ENCODE results near the gene NPR3. TPM values are rescaled to one million over a fixed set of nuclear protein-coding genes. Genes with fewer than 3 reads are reported as not detected.

NPR3 gene
- total RNA-seq, 2 experiments from 2014 or later = not detected

- ATAC-seq = no peak
- POLR2A ChIA-PET = no interaction called here
- no peak for DNase-seq
These were observed 2.8 kb downstream of the NPR3 start for GRCh38 chr5:32713770-32714381.

DNA sequence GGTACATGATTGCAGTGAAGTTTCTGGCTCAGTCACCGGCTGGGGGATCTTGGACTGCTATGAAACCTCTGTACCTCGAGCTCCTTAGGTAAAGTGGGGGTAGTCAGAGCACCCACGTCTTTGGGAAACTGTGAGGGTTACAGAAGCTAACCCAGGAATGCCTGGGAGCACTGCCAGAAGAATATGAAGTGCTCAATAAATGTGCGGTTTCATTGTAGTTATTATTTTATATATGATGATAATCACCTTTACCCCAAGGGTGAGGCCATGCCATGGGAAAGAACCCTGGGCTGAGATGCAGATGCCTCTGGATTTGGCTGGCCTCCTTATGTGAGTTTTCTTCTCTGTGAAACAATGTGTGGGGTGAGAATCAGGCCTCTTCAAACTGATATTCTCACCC lies 3.7 kb downstream of the NPR3 start:
- Mint-ChIP-seq H3K4me3 (no peak overlapping the region), H3K27me3 (ENCODE audit: low read depth) (peaks cover 55% of the 10 kb centered on the region)
- CTCF ChIA-PET = no interaction called here

More at GRCh38 chr5:32713770-32714381, 2.8 kb downstream of the NPR3 start:
- CTCF ChIA-PET = no interaction called here
- Mint-ChIP-seq H3K27ac (no peak overlapping the region), H3K9me3 (ENCODE audit: insufficient read depth) (no peaks in the 10 kb centered on the region), H3K27me3 (ENCODE audit: low read depth) (peaks cover 62% of the 10 kb centered on the region), H3K36me3 (ENCODE audit: low read depth) (peaks cover 4% of the 10 kb centered on the region), H3K4me1 (ENCODE audit: low read depth) (peaks cover 30% of the 10 kb centered on the region), H3K4me3 (no peak overlapping the region)

DNA sequence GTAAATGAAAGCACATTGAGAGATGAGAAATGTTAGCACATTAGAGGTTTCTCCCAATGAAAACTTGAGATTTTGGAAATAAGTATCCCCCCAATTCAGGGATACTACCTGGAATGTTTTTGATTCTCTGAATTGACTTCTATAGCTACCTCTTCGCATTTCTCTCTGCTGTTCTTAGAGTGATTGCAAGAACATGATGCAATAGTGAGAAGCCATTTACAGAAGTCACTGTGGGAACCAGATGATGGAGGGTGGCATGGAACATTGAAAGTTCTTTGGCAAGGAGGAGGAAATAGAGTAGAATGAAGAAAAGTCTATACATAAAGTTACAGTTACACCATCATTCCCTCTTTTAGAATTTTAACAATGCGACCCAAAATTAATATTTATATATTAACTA lies 9.2 kb downstream of the NPR3 start:
- peaks cover 18% of the 10 kb centered on the region for H3K27me3 Mint-ChIP-seq (ENCODE audit: low read depth)
- no peak overlapping the region for H3K27ac Mint-ChIP-seq
- POLR2A ChIA-PET = no interaction called here
- DNase-seq (no peak), ATAC-seq (no peak)
- no peaks in the 10 kb centered on the region for H3K36me3 Mint-ChIP-seq (ENCODE audit: low read depth)
- no peak overlapping the region for H3K4me3 Mint-ChIP-seq
- H3K4me1 Mint-ChIP-seq (ENCODE audit: low read depth) = no peaks in the 10 kb centered on the region
- H3K9me3 Mint-ChIP-seq (ENCODE audit: insufficient read depth) = no peaks in the 10 kb centered on the region
- CTCF ChIA-PET = no interaction called here

More for the DNA sequence above, 3.7 kb downstream of the NPR3 start:
- POLR2A ChIA-PET = no interaction called here
- Mint-ChIP-seq H3K36me3 (ENCODE audit: low read depth) (peaks cover 4% of the 10 kb centered on the region), H3K4me1 (ENCODE audit: low read depth) (peaks cover 20% of the 10 kb centered on the region), H3K27ac (no peak overlapping the region), H3K9me3 (ENCODE audit: insufficient read depth) (no peaks in the 10 kb centered on the region)
- no peak for ATAC-seq
- no peak for DNase-seq

GRCh38 chr5:32721626-32722025 lies 10.5 kb downstream of the NPR3 start:
- no peak for DNase-seq
- Mint-ChIP-seq H3K4me3 (no peak overlapping the region), H3K27ac (no peak overlapping the region), H3K9me3 (ENCODE audit: insufficient read depth) (no peaks in the 10 kb centered on the region), H3K36me3 (ENCODE audit: low read depth) (no peaks in the 10 kb centered on the region), H3K27me3 (ENCODE audit: low read depth) (peaks cover 21% of the 10 kb centered on the region), H3K4me1 (ENCODE audit: low read depth) (peaks cover 4% of the 10 kb centered on the region)
- ChIA-PET CTCF (no interaction called here), POLR2A (no interaction called here)
- ATAC-seq = no peak

GRCh38 chr5:32722957-32723356 lies 11.8 kb downstream of the NPR3 start:
- ATAC-seq = no peak
- no peak overlapping the region for H3K4me3 Mint-ChIP-seq
- H3K27ac Mint-ChIP-seq = no peak overlapping the region
- peaks cover 4% of the 10 kb centered on the region for H3K4me1 Mint-ChIP-seq (ENCODE audit: low read depth)
- H3K36me3 Mint-ChIP-seq (ENCODE audit: low read depth) = no peaks in the 10 kb centered on the region
- ChIA-PET CTCF (no interaction called here), POLR2A (no interaction called here)
- no peak for DNase-seq
- peaks cover 11% of the 10 kb centered on the region for H3K27me3 Mint-ChIP-seq (ENCODE audit: low read depth)
- no peaks in the 10 kb centered on the region for H3K9me3 Mint-ChIP-seq (ENCODE audit: insufficient read depth)

GRCh38 chr5:32724526-32724925 lies 13.4 kb downstream of the NPR3 start:
- DNase-seq (no peak), ATAC-seq (no peak)
- ChIA-PET POLR2A (no interaction called here), CTCF (no interaction called here)
- H3K9me3 Mint-ChIP-seq (ENCODE audit: insufficient read depth) = no peaks in the 10 kb centered on the region
- H3K27ac Mint-ChIP-seq = no peak overlapping the region
- peaks cover 9% of the 10 kb centered on the region for H3K27me3 Mint-ChIP-seq (ENCODE audit: low read depth)
- H3K36me3 Mint-ChIP-seq (ENCODE audit: low read depth) = no peaks in the 10 kb centered on the region
- no peak overlapping the region for H3K4me3 Mint-ChIP-seq
- H3K4me1 Mint-ChIP-seq (ENCODE audit: low read depth) = peaks cover 4% of the 10 kb centered on the region

DNA sequence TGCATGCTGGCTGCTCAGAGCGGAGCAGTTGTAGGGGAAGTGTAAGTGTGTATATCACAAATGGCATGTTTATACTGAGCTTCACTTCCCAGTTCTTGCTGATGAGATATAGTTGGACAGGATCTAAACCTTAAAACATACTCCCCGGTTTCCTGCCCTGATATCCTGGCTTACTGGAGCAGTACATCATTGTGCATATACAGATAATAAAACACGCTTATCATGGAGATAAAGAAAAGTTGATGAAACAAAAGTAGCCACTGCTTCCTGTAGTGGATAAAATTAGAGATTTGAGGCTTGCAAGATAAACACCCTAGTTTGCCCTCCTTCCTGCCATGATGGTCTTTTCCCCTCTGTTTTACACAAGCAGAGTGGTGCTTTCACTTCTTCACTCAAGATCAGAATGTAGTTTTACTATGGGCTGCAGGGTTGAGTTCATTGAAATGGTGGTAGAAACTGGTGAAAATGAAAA lies 15.0 kb downstream of the NPR3 start:
- DNase-seq (no peak), ATAC-seq (no peak)
- H3K36me3 Mint-ChIP-seq (ENCODE audit: low read depth) = no peaks in the 10 kb centered on the region
- peaks cover 4% of the 10 kb centered on the region for H3K4me1 Mint-ChIP-seq (ENCODE audit: low read depth)
- CTCF ChIA-PET = no interaction called here
- peaks cover 9% of the 10 kb centered on the region for H3K27me3 Mint-ChIP-seq (ENCODE audit: low read depth)
- H3K4me3 Mint-ChIP-seq = no peak overlapping the region
- POLR2A ChIA-PET = no interaction called here
- H3K9me3 Mint-ChIP-seq (ENCODE audit: insufficient read depth) = no peaks in the 10 kb centered on the region
- H3K27ac Mint-ChIP-seq = no peak overlapping the region

- ATAC-seq = no peak
- CTCF ChIA-PET = no interaction called here
- no peak for DNase-seq
- Mint-ChIP-seq H3K27ac (no peak overlapping the region), H3K27me3 (ENCODE audit: low read depth) (peaks cover 11% of the 10 kb centered on the region), H3K4me3 (no peak overlapping the region), H3K9me3 (ENCODE audit: insufficient read depth) (no peaks in the 10 kb centered on the region), H3K36me3 (ENCODE audit: low read depth) (no peaks in the 10 kb centered on the region), H3K4me1 (ENCODE audit: low read depth) (peaks cover 4% of the 10 kb centered on the region)
- POLR2A ChIA-PET = no interaction called here
These were observed 18.5 kb downstream of the NPR3 start for GRCh38 chr5:32729651-32730050.

GRCh38 chr5:32733590-32734340 lies 22.6 kb downstream of the NPR3 start:
- H3K27me3 Mint-ChIP-seq (ENCODE audit: low read depth) = peaks cover 11% of the 10 kb centered on the region
- CTCF ChIA-PET = no interaction called here
- POLR2A ChIA-PET = no interaction called here
- no peaks in the 10 kb centered on the region for H3K4me1 Mint-ChIP-seq (ENCODE audit: low read depth)
- no peak for DNase-seq
- no peaks in the 10 kb centered on the region for H3K9me3 Mint-ChIP-seq (ENCODE audit: insufficient read depth)
- ATAC-seq = no peak
- no peak overlapping the region for H3K27ac Mint-ChIP-seq
- H3K36me3 Mint-ChIP-seq (ENCODE audit: low read depth) = no peaks in the 10 kb centered on the region
- no peak overlapping the region for H3K4me3 Mint-ChIP-seq

DNA sequence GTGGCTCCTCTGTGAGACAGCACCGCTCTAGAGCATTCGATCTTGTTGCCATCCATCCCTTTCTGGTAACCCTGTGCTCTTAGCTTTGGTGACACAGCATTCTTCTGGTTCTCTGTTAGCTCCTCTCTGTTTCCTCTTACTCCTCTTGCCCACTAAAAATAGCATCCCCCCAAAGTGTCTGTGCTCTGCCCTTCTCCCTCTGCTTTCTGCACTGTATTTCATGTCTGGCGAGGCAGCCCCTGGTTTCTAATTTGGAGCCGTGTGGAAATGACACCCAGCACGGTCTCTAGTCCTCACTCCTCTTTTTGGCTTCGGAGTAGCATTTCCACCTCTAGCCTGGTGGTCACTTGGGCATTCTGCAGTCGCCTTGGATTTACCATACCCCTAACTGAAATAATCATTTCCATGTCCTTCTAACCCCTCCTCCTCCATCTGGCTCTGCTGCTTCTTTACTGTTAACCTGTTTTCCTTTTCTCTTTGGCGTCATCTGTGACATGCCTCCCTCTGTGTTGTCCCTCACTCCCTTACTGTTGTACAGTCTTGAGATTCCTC lies 23.8 kb downstream of the NPR3 start:
- Mint-ChIP-seq H3K4me3 (no peak overlapping the region), H3K27me3 (ENCODE audit: low read depth) (peaks cover 11% of the 10 kb centered on the region), H3K27ac (no peak overlapping the region), H3K4me1 (ENCODE audit: low read depth) (no peaks in the 10 kb centered on the region), H3K36me3 (ENCODE audit: low read depth) (no peaks in the 10 kb centered on the region), H3K9me3 (ENCODE audit: insufficient read depth) (no peaks in the 10 kb centered on the region)
- CTCF ChIA-PET = no interaction called here
- no peak for DNase-seq
- POLR2A ChIA-PET = no interaction called here
- ATAC-seq = no peak

DNA sequence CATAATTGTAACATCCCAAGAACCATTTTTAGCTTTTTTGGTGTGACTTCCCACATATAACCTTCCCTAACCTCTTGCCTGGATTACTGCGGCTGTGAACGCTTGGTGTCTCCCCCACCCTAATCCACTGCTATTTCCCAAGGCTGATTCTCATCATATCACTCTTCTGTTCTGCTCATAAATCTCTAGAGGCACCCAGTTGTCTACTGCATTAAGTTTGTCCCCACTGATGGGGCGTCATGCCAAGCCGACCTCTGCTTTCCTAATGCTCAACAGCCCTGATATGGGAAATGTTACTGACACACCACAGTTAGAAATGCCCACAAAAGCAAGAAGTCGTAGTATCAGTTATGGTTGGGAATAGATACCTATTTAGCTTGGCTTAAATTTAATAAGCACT lies 24.4 kb downstream of the NPR3 start:
- no peak overlapping the region for H3K4me3 Mint-ChIP-seq
- DNase-seq (no peak), ATAC-seq (no peak)
- no peaks in the 10 kb centered on the region for H3K36me3 Mint-ChIP-seq (ENCODE audit: low read depth)
- no peak overlapping the region for H3K27ac Mint-ChIP-seq
- peaks cover 11% of the 10 kb centered on the region for H3K27me3 Mint-ChIP-seq (ENCODE audit: low read depth)
- POLR2A ChIA-PET = no interaction called here
- H3K4me1 Mint-ChIP-seq (ENCODE audit: low read depth) = no peaks in the 10 kb centered on the region
- CTCF ChIA-PET = no interaction called here
- no peaks in the 10 kb centered on the region for H3K9me3 Mint-ChIP-seq (ENCODE audit: insufficient read depth)

DNA sequence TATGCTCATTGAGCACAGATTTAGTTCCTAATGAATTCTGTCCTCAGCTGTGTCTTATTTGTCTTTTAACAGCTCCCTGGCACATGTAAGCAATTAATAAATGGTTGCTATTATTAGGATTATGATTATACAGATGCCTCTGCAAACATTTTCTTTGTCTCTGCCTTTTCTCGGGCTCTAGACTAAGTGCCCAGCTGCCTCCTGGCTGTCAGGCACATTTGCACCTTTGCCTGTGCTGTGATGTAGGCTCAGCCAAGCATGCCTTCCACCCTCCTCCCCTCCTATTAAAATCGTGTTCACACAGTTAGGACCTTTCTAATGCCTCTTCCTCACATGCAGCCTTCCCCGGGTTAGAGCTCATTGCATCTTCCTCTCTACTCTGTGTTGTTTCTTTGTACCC lies 25.7 kb downstream of the NPR3 start:
- ATAC-seq (no peak), DNase-seq (no peak)
- no peaks in the 10 kb centered on the region for H3K36me3 Mint-ChIP-seq (ENCODE audit: low read depth)
- no peak overlapping the region for H3K27ac Mint-ChIP-seq
- H3K4me1 Mint-ChIP-seq (ENCODE audit: low read depth) = no peaks in the 10 kb centered on the region
- ChIA-PET CTCF (no interaction called here), POLR2A (no interaction called here)
- H3K27me3 Mint-ChIP-seq (ENCODE audit: low read depth) = peaks cover 11% of the 10 kb centered on the region
- H3K9me3 Mint-ChIP-seq (ENCODE audit: insufficient read depth) = no peaks in the 10 kb centered on the region
- H3K4me3 Mint-ChIP-seq = no peak overlapping the region

Measured in activated CD8-positive, alpha-beta T cell treated with anti-CD3 and anti-CD28 coated beads, Interleukin-2, amount 10 ng/mL, durations not matched to agents 7 days and 5 days (primary cell).